Neuronal stem cell (in vitro differentiated cells): ENCODE measurements around the gene PHYHD1.

Source experiments
- DNase-seq: peaks from one replicate; pipeline ENCODE4 v3.0.0-alpha.2; 2013; ENCODE audit warnings: low spot score
- H2AFZ ChIP-seq: one replicate; pipeline ENCODE4 v1.6.1; 2013; ENCODE audit warnings: mild to moderate bottlenecking, low read length, inconsistent platforms
- H2AK5ac ChIP-seq: 2 replicates; pipeline ENCODE4 v1.6.1; 2013; ENCODE audit warnings: low read depth, mild to moderate bottlenecking, inconsistent platforms, low read length, moderate library complexity, mixed read lengths
- H2BK120ac ChIP-seq: 2 replicates; pipeline ENCODE4 v1.6.1; 2013; ENCODE audit warnings: low read depth, mild to moderate bottlenecking, inconsistent platforms, low read length, moderate library complexity, mixed read lengths
- H2BK12ac ChIP-seq: one replicate; pipeline ENCODE4 v1.6.1; 2013; ENCODE audit warnings: low read length, inconsistent platforms
- H2BK15ac ChIP-seq: 2 replicates; pipeline ENCODE4 v1.6.1; 2013; ENCODE audit warnings: mild to moderate bottlenecking, low read length, inconsistent platforms, mixed read lengths
- H2BK5ac ChIP-seq: one replicate; pipeline ENCODE4 v1.6.1; 2013; ENCODE audit warnings: inconsistent platforms, mild to moderate bottlenecking, low read length, moderate library complexity
- H3K14ac ChIP-seq: one replicate; pipeline ENCODE4 v1.6.1; 2013; ENCODE audit warnings: low read length, inconsistent platforms
- H3K18ac ChIP-seq: 2 replicates; pipeline ENCODE4 v1.6.1; 2013; ENCODE audit warnings: low read length, inconsistent platforms
- H3K23ac ChIP-seq: 2 replicates; pipeline ENCODE4 v1.6.1; 2013; ENCODE audit warnings: low read depth, mild to moderate bottlenecking, mixed read lengths, low read length, inconsistent platforms; ENCODE audit not compliant: poor library complexity
- H3K27ac ChIP-seq: replicated peaks from 3 replicates; pipeline ENCODE4 v1.5.1; 2013; ENCODE audit warnings: low read length, inconsistent platforms
- H3K27me3 ChIP-seq, 3 experiments: 2 replicates each; pipeline ENCODE4 v1.6.1; 2013; ENCODE audit warnings: low read length in 3 of 3, mild to moderate bottlenecking in 2 of 3, inconsistent platforms in 1 of 3, low read depth in 1 of 3, mixed read lengths in 1 of 3, moderate library complexity in 1 of 3; ENCODE audit not compliant: control insufficient read depth in 3 of 3, insufficient read depth in 3 of 3
- H3K36me3 ChIP-seq, 2 donors: replicated peaks in 1 of 2; 2 replicates each; pipeline ENCODE4 v1.6.1; 2013; ENCODE audit warnings: low read length in 2 of 2; ENCODE audit not compliant: control insufficient read depth in 2 of 2, insufficient read depth in 2 of 2
- H3K4ac ChIP-seq: 2 replicates; pipeline ENCODE4 v1.6.1; 2013; ENCODE audit warnings: inconsistent platforms, mild to moderate bottlenecking, low read length, moderate library complexity
- H3K4me1 ChIP-seq, 2 donors: 1 replicate in 1 of 2; 2 replicates in 1 of 2; pipeline ENCODE4 v1.6.1; 2013; ENCODE audit warnings: low read length in 2 of 2, low read depth in 1 of 2; ENCODE audit not compliant: control insufficient read depth in 2 of 2, insufficient read depth in 1 of 2
- H3K4me2 ChIP-seq: one replicate; pipeline ENCODE4 v1.6.1; 2013; ENCODE audit warnings: mild to moderate bottlenecking, low read length, inconsistent platforms; ENCODE audit not compliant: insufficient read depth, poor library complexity, severe bottlenecking
- H3K4me3 ChIP-seq, 2 donors: 2 replicates each; pipeline ENCODE4 v1.5.1; 2013; ENCODE audit warnings: low read length in 2 of 2, mild to moderate bottlenecking in 2 of 2, inconsistent platforms in 1 of 2, moderate library complexity in 1 of 2
- H3K79me1 ChIP-seq: one replicate; pipeline ENCODE4 v1.6.1; 2013; ENCODE audit warnings: low read depth, mild to moderate bottlenecking, inconsistent platforms, low read length, moderate library complexity
- H3K9ac ChIP-seq: one replicate; pipeline ENCODE4 v1.6.1; 2013; ENCODE audit warnings: mild to moderate bottlenecking, low read depth, low read length, inconsistent platforms; ENCODE audit not compliant: poor library complexity
- H3K9me3 ChIP-seq, 2 donors: replicated peaks in 1 of 2; 2 replicates each; pipeline versions ENCODE3 to v1.6.1; 2013; ENCODE audit warnings: low read length in 2 of 2, mild to moderate bottlenecking in 2 of 2, inconsistent platforms in 1 of 2, low read depth in 1 of 2, mixed read lengths in 1 of 2, moderate library complexity in 1 of 2; ENCODE audit not compliant: control insufficient read depth in 2 of 2, insufficient read depth in 1 of 2
- H4K8ac ChIP-seq: one replicate; pipeline ENCODE4 v1.6.1; 2013; ENCODE audit warnings: low read depth, mild to moderate bottlenecking, inconsistent platforms, low read length, moderate library complexity
- H4K91ac ChIP-seq: one replicate; pipeline ENCODE4 v1.6.1; 2013; ENCODE audit warnings: low read length, low read depth, mild to moderate bottlenecking, inconsistent platforms; ENCODE audit not compliant: poor library complexity
- WGBS, 2 donors: extraction: QIAGEN DNeasy Blood & Tissue Kit; methylation state at CpG; one replicate each; pipeline ENCODE4 v1.1.7; 2013; ENCODE audit warnings: missing lambda C conversion rate in 2 of 2, mixed read lengths in 1 of 2; ENCODE audit not compliant: insufficient read length in 2 of 2, insufficient replicate concordance in 1 of 2; ENCODE audit errors: extremely low coverage in 2 of 2; 5-methylcytosine and 5-hydroxymethylcytosine counted together

PHYHD1 gene

GRCh38 chr9:128936171-128936865, 15.5 kb downstream of the PHYHD1 start:
- Histone ChIP-seq H3K36me3 (no peaks in the 10 kb centered on the region), H3K4me2 (no peak overlapping the region), H3K14ac (no peak overlapping the region), H2BK15ac (no peak overlapping the region), H3K27ac (no peak overlapping the region), H2AK5ac (peak overlapping the region; percentile 75), H3K4ac (no peak overlapping the region), H2BK5ac (peak overlapping the region; percentile 75), H3K9ac (no peak overlapping the region), H3K23ac (peak overlapping the region; percentile 80), H3K18ac (no peak overlapping the region), H2AFZ (no peak overlapping the region), H3K9me3 (no peaks in the 10 kb centered on the region), H3K4me1 (peaks cover 0 to 8% of the 10 kb centered on the region in 2 donors), H4K8ac (no peak overlapping the region), H2BK120ac (no peak overlapping the region), H3K4me3 (no peak overlapping the region), H2BK12ac (peak overlapping the region; percentile 73), H3K27me3 (no peaks in the 10 kb centered on the region), H4K91ac (no peak overlapping the region), H3K79me1 (peaks cover 2% of the 10 kb centered on the region)
- no CpG with 5 or more reads among the region's 11 CpGs for WGBS, 2 donors
- DNase-seq: no peak

- H2AFZ ChIP-seq: peak overlapping the region; percentile 53
- H2AK5ac ChIP-seq: no peak overlapping the region
- WGBS, 2 donors: no CpG with 5 or more reads among the region's 9 CpGs
- no peak overlapping the region for H3K4me2 ChIP-seq
- H2BK5ac ChIP-seq: no peak overlapping the region
- no peak overlapping the region for H3K18ac ChIP-seq
- H3K23ac ChIP-seq: no peak overlapping the region
- no peak overlapping the region for H4K91ac ChIP-seq
- no peaks in the 10 kb centered on the region for H3K27me3 ChIP-seq
- peaks cover 2% of the 10 kb centered on the region for H3K79me1 ChIP-seq
- no peak overlapping the region for H2BK12ac ChIP-seq
- no peak overlapping the region for H2BK15ac ChIP-seq
- no peaks in the 10 kb centered on the region for H3K9me3 ChIP-seq
- no peak overlapping the region for H2BK120ac ChIP-seq
- H3K4ac ChIP-seq: no peak overlapping the region
- peak overlapping the region in 1 of 2 donors; percentile 46 for H3K4me3 ChIP-seq
- DNase-seq: no peak
- H3K27ac ChIP-seq: no peak overlapping the region
- no peak overlapping the region for H3K14ac ChIP-seq
- peaks cover 0 to 8% of the 10 kb centered on the region in 2 donors for H3K4me1 ChIP-seq
- H3K36me3 ChIP-seq: no peaks in the 10 kb centered on the region
- no peak overlapping the region for H4K8ac ChIP-seq
- H3K9ac ChIP-seq: no peak overlapping the region
Observed at GRCh38 chr9:128937310-128938165, 16.8 kb downstream of the PHYHD1 start.

- H4K91ac ChIP-seq: no peak overlapping the region
- H3K27me3 ChIP-seq: no peaks in the 10 kb centered on the region
- H3K4me1 ChIP-seq: peaks cover 0 to 8% of the 10 kb centered on the region in 2 donors
- no peak overlapping the region for H2AK5ac ChIP-seq
- peak overlapping the region; percentile 23 for H3K14ac ChIP-seq
- no peak overlapping the region for H3K18ac ChIP-seq
- DNase-seq: no peak
- H3K23ac ChIP-seq: no peak overlapping the region
- peak overlapping the region; percentile 38 for H2AFZ ChIP-seq
- no peak overlapping the region for H2BK120ac ChIP-seq
- H3K4me3 ChIP-seq: no peak overlapping the region
- no peak overlapping the region for H2BK12ac ChIP-seq
- H2BK5ac ChIP-seq: no peak overlapping the region
- no peak overlapping the region for H4K8ac ChIP-seq
- no peak overlapping the region for H3K9ac ChIP-seq
- WGBS, 2 donors: no CpG with 5 or more reads among the region's 15 CpGs
- no peak overlapping the region for H3K27ac ChIP-seq
- peaks cover under 1 to 4% of the 10 kb centered on the region in 2 donors for H3K36me3 ChIP-seq
- H3K4me2 ChIP-seq: no peak overlapping the region
- H2BK15ac ChIP-seq: no peak overlapping the region
- peaks cover 6% of the 10 kb centered on the region for H3K79me1 ChIP-seq
- H3K9me3 ChIP-seq: no peaks in the 10 kb centered on the region
- H3K4ac ChIP-seq: no peak overlapping the region
Observed at GRCh38 chr9:128940271-128940921, 19.6 kb downstream of the PHYHD1 start.
